BLaER1 (cell line): ENCODE results near the gene WDR76.

Experiments used
- H3K27ac ChIP-seq: shearing (Covaris generic); formaldehyde crosslinking; 2 replicates; pipeline ENCODE4 v1.8.1; 2022
- H3K27me3 ChIP-seq: shearing (Covaris generic); formaldehyde crosslinking; 2 replicates; pipeline ENCODE4 v1.8.1; 2022
- H3K36me3 ChIP-seq: shearing (Covaris generic); formaldehyde crosslinking; 2 replicates; pipeline ENCODE4 v1.8.1; 2022
- H3K4me1 ChIP-seq: shearing (Covaris generic); formaldehyde crosslinking; 2 replicates; pipeline ENCODE4 v1.8.1; 2022
- H3K4me2 ChIP-seq: shearing (Covaris generic); formaldehyde crosslinking; 2 replicates; pipeline ENCODE4 v1.8.1; 2022
- H3K4me3 ChIP-seq: shearing (Covaris generic); formaldehyde crosslinking; 2 replicates; pipeline ENCODE4 v1.8.1; 2022
- H3K9ac ChIP-seq: shearing (Covaris generic); formaldehyde crosslinking; 2 replicates; pipeline ENCODE4 v1.8.1; 2022
- H3K9me3 ChIP-seq: shearing (Covaris generic); formaldehyde crosslinking; 2 replicates; pipeline ENCODE4 v1.8.1; 2022
- H4K20me1 ChIP-seq: shearing (Covaris generic); formaldehyde crosslinking; 2 replicates; pipeline ENCODE4 v1.8.1; 2022
- Cebpa-rat ChIP-seq: shearing (Covaris generic); IDR thresholded peaks from 2 replicates; pipeline ENCODE4 v1.8.1; 2022

WDR76 gene

GRCh38 chr15:43889042-43889441 is 62.2 kb downstream of the WDR76 start:
- Histone ChIP-seq H3K4me1 (no peaks in the 10 kb centered on the region), H4K20me1 (no peaks in the 10 kb centered on the region), H3K4me3 (no peak overlapping the region), H3K36me3 (peaks cover 32% of the 10 kb centered on the region), H3K27me3 (no peaks in the 10 kb centered on the region), H3K4me2 (no peak overlapping the region), H3K9ac (no peak overlapping the region), H3K9me3 (no peaks in the 10 kb centered on the region), H3K27ac (no peak overlapping the region)
- TF ChIP-seq Cebpa-rat = no peak

- Histone ChIP-seq H3K36me3 (peaks cover 19% of the 10 kb centered on the region), H3K4me2 (no peak overlapping the region), H3K9ac (no peak overlapping the region), H3K27ac (no peak overlapping the region), H3K4me3 (no peak overlapping the region), H4K20me1 (no peaks in the 10 kb centered on the region), H3K4me1 (no peaks in the 10 kb centered on the region), H3K27me3 (no peaks in the 10 kb centered on the region), H3K9me3 (no peaks in the 10 kb centered on the region)
- no peak for TF ChIP-seq Cebpa-rat
These were observed 67.2 kb downstream of the WDR76 start for GRCh38 chr15:43893956-43894355.

- H4K20me1 ChIP-seq = no peaks in the 10 kb centered on the region
- H3K36me3 ChIP-seq = peaks cover 16% of the 10 kb centered on the region
- no peaks in the 10 kb centered on the region for H3K9me3 ChIP-seq
- TF ChIP-seq Cebpa-rat = no peak
- H3K27ac ChIP-seq = no peak overlapping the region
- H3K27me3 ChIP-seq = no peaks in the 10 kb centered on the region
- H3K4me1 ChIP-seq = no peaks in the 10 kb centered on the region
- H3K4me3 ChIP-seq = no peak overlapping the region
- H3K9ac ChIP-seq = no peak overlapping the region
- no peak overlapping the region for H3K4me2 ChIP-seq
These were observed 68.8 kb downstream of the WDR76 start for GRCh38 chr15:43895586-43895985.

- H3K9ac ChIP-seq = no peak overlapping the region
- TF ChIP-seq Cebpa-rat = no peak
- peaks cover 6% of the 10 kb centered on the region; the same call in 1 of the 2 replicates for H3K36me3 ChIP-seq
- H3K27me3 ChIP-seq = no peaks in the 10 kb centered on the region
- H3K9me3 ChIP-seq = no peaks in the 10 kb centered on the region
- no peak overlapping the region for H3K4me3 ChIP-seq
- H3K4me1 ChIP-seq = no peaks in the 10 kb centered on the region
- H4K20me1 ChIP-seq = no peaks in the 10 kb centered on the region
- no peak overlapping the region for H3K4me2 ChIP-seq
- no peak overlapping the region for H3K27ac ChIP-seq
These were observed 69.7 kb downstream of the WDR76 start for GRCh38 chr15:43896543-43896942.

GRCh38 chr15:43898891-43899290 is 72.1 kb downstream of the WDR76 start:
- no peak for TF ChIP-seq Cebpa-rat
- no peaks in the 10 kb centered on the region for H3K36me3 ChIP-seq
- H3K27ac ChIP-seq = no peak overlapping the region
- no peaks in the 10 kb centered on the region for H3K4me1 ChIP-seq
- no peak overlapping the region for H3K4me2 ChIP-seq
- no peaks in the 10 kb centered on the region for H3K27me3 ChIP-seq
- no peak overlapping the region for H3K9ac ChIP-seq
- H4K20me1 ChIP-seq = no peaks in the 10 kb centered on the region
- H3K9me3 ChIP-seq = no peaks in the 10 kb centered on the region
- no peak overlapping the region for H3K4me3 ChIP-seq

GRCh38 chr15:43899928-43900327 is 73.1 kb downstream of the WDR76 start:
- Histone ChIP-seq H3K4me3 (no peak overlapping the region), H4K20me1 (no peaks in the 10 kb centered on the region), H3K27me3 (no peaks in the 10 kb centered on the region), H3K36me3 (no peaks in the 10 kb centered on the region), H3K9me3 (no peaks in the 10 kb centered on the region), H3K4me2 (no peak overlapping the region), H3K27ac (no peak overlapping the region; the same call in 1 of the 2 replicates), H3K9ac (no peak overlapping the region), H3K4me1 (no peaks in the 10 kb centered on the region)
- TF ChIP-seq Cebpa-rat = no peak

GRCh38 chr15:43900996-43901395 is 74.2 kb downstream of the WDR76 start:
- Histone ChIP-seq H3K9me3 (no peaks in the 10 kb centered on the region), H3K27me3 (no peaks in the 10 kb centered on the region), H3K4me3 (no peak overlapping the region), H3K4me2 (no peak overlapping the region), H3K9ac (no peak overlapping the region), H3K36me3 (no peaks in the 10 kb centered on the region), H3K27ac (no peak overlapping the region), H3K4me1 (no peaks in the 10 kb centered on the region), H4K20me1 (no peaks in the 10 kb centered on the region)
- no peak for TF ChIP-seq Cebpa-rat

GRCh38 chr15:43901495-43901894 is 74.7 kb downstream of the WDR76 start:
- no peak for TF ChIP-seq Cebpa-rat
- no peaks in the 10 kb centered on the region for H4K20me1 ChIP-seq
- no peak overlapping the region for H3K4me3 ChIP-seq
- H3K36me3 ChIP-seq = no peaks in the 10 kb centered on the region
- no peak overlapping the region for H3K9ac ChIP-seq
- H3K4me1 ChIP-seq = no peaks in the 10 kb centered on the region
- H3K27ac ChIP-seq = no peak overlapping the region
- no peaks in the 10 kb centered on the region for H3K9me3 ChIP-seq
- no peaks in the 10 kb centered on the region for H3K27me3 ChIP-seq
- no peak overlapping the region for H3K4me2 ChIP-seq

GRCh38 chr15:43903864-43904290 is 77.1 kb downstream of the WDR76 start:
- Histone ChIP-seq H3K4me3 (no peak overlapping the region), H3K27ac (no peak overlapping the region), H4K20me1 (no peaks in the 10 kb centered on the region), H3K9me3 (no peaks in the 10 kb centered on the region), H3K36me3 (no peaks in the 10 kb centered on the region), H3K9ac (no peak overlapping the region), H3K4me1 (no peaks in the 10 kb centered on the region), H3K4me2 (no peak overlapping the region), H3K27me3 (no peaks in the 10 kb centered on the region)
- TF ChIP-seq Cebpa-rat = no peak

- Histone ChIP-seq H3K4me3 (no peak overlapping the region), H3K27ac (no peak overlapping the region), H3K27me3 (no peaks in the 10 kb centered on the region), H3K36me3 (no peaks in the 10 kb centered on the region), H3K4me2 (no peak overlapping the region), H4K20me1 (no peaks in the 10 kb centered on the region), H3K9ac (no peak overlapping the region), H3K4me1 (no peaks in the 10 kb centered on the region), H3K9me3 (no peaks in the 10 kb centered on the region)
- no peak for TF ChIP-seq Cebpa-rat
These were observed 79.0 kb downstream of the WDR76 start for GRCh38 chr15:43905755-43906154.

GRCh38 chr15:43908516-43909050 is 81.8 kb downstream of the WDR76 start:
- Histone ChIP-seq H3K4me3 (no peak overlapping the region), H4K20me1 (no peaks in the 10 kb centered on the region), H3K4me1 (no peaks in the 10 kb centered on the region), H3K9me3 (no peaks in the 10 kb centered on the region), H3K4me2 (no peak overlapping the region), H3K36me3 (no peaks in the 10 kb centered on the region), H3K27ac (no peak overlapping the region), H3K27me3 (no peaks in the 10 kb centered on the region), H3K9ac (no peak overlapping the region)
- no peak for TF ChIP-seq Cebpa-rat
